Naive B cell (primary cell): ENCODE results near the gene ADCY1. TPM values are rescaled to one million over a fixed set of nuclear protein-coding genes. Genes with fewer than 3 reads are reported as not detected.

ENCODE experiments used
- ATAC-seq, 2 donors: fragments of 150-1000 bp; cut with Tn5 transposase; 2 replicates each; pipeline ENCODE4 v1.10.0; 2021; ENCODE audit warnings: low read depth in 2 of 2, mild to moderate bottlenecking in 2 of 2, moderate library complexity in 2 of 2
- DNase-seq: peaks from one replicate; pipeline ENCODE4 v3.0.0; 2022
- H3K27ac Mint-ChIP-seq, 6 donors: one replicate each; pipeline ENCODE4 v1.8.0; 2020 to 2022; ENCODE audit warnings: mild to moderate bottlenecking in 6 of 6, mixed read lengths in 6 of 6, moderate library complexity in 5 of 6, inconsistent platforms in 2 of 6
- H3K27me3 Mint-ChIP-seq, 3 donors: one replicate each; pipeline ENCODE4 v1.8.0; 2021 to 2022; ENCODE audit warnings: mixed read lengths in 3 of 3, mild to moderate bottlenecking in 1 of 3
- H3K36me3 Mint-ChIP-seq, 2 donors: one replicate each; pipeline ENCODE4 v1.8.0; 2020 to 2022; ENCODE audit warnings: mixed read lengths in 2 of 2, inconsistent platforms in 1 of 2, mild to moderate bottlenecking in 1 of 2
- H3K4me1 Mint-ChIP-seq, 3 donors: one replicate each; pipeline ENCODE4 v1.8.0; 2020 to 2022; ENCODE audit warnings: mixed read lengths in 3 of 3, inconsistent platforms in 1 of 3, mild to moderate bottlenecking in 1 of 3, moderate library complexity in 1 of 3
- H3K4me3 Mint-ChIP-seq, 8 donors: one replicate each; pipeline ENCODE4 v1.8.0; 2020 to 2022; ENCODE audit warnings: mild to moderate bottlenecking in 8 of 8, mixed read lengths in 8 of 8, moderate library complexity in 8 of 8, inconsistent platforms in 2 of 8
- H3K9me3 Mint-ChIP-seq, 7 donors: one replicate each; pipeline ENCODE4 v1.8.0; 2020 to 2022; ENCODE audit warnings: mixed read lengths in 7 of 7, mild to moderate bottlenecking in 5 of 7, inconsistent platforms in 2 of 7, moderate library complexity in 1 of 7
- polyA plus RNA-seq, 6 donors: library from polyadenylated mRNA; unstranded; fragments of 300-500 nt; fragmentation: Illumina TruSeq; gene quantifications; one replicate each; pipeline ENCODE4 v1.2.3, GENCODE V29; 2021; ENCODE audit warnings: low read depth in 6 of 6

ADCY1 gene
- polyA plus RNA-seq, 6 donors from 2014 or later = not detected

- peaks cover 0 to 9% (median 6%) of the 10 kb centered on the region in 7 donors for H3K9me3 Mint-ChIP-seq
- no peaks in the 10 kb centered on the region for H3K36me3 Mint-ChIP-seq
- H3K4me3 Mint-ChIP-seq = no peak overlapping the region
- H3K27ac Mint-ChIP-seq = no peak overlapping the region
- H3K27me3 Mint-ChIP-seq = peaks cover 14 to 18% (median 16%) of the 10 kb centered on the region in 3 donors
- no peaks in the 10 kb centered on the region for H3K4me1 Mint-ChIP-seq
- ATAC-seq (no peak), DNase-seq (no peak)
These were observed 96.1 kb downstream of the ADCY1 start for GRCh38 chr7:45670227-45670626.

- Mint-ChIP-seq H3K9me3 (peaks cover 0 to 12% (median 7%) of the 10 kb centered on the region in 7 donors), H3K4me3 (no peak overlapping the region), H3K27ac (no peak overlapping the region), H3K4me1 (no peaks in the 10 kb centered on the region), H3K27me3 (peaks cover 14 to 21% (median 19%) of the 10 kb centered on the region in 3 donors), H3K36me3 (no peaks in the 10 kb centered on the region)
- DNase-seq (no peak), ATAC-seq (no peak)
These were observed 96.5 kb downstream of the ADCY1 start for GRCh38 chr7:45670717-45671116.

- ATAC-seq = no peak
- DNase-seq = no peak
- peaks cover 20 to 47% (median 46%) of the 10 kb centered on the region in 3 donors for H3K27me3 Mint-ChIP-seq
- peaks cover 0 to 29% (median 7%) of the 10 kb centered on the region in 7 donors for H3K9me3 Mint-ChIP-seq
- H3K36me3 Mint-ChIP-seq = no peaks in the 10 kb centered on the region
- H3K4me3 Mint-ChIP-seq = no peak overlapping the region
- H3K27ac Mint-ChIP-seq = no peak overlapping the region
- H3K4me1 Mint-ChIP-seq = no peaks in the 10 kb centered on the region
These were observed 103.2 kb downstream of the ADCY1 start for GRCh38 chr7:45677311-45677900.

- no peak for DNase-seq
- H3K4me3 Mint-ChIP-seq = peak overlapping the region in 1 of 8 donors; percentile 57
- H3K27me3 Mint-ChIP-seq = peaks cover 14 to 44% (median 41%) of the 10 kb centered on the region in 3 donors
- peaks cover 0 to 23% (median 6%) of the 10 kb centered on the region in 7 donors for H3K9me3 Mint-ChIP-seq
- H3K4me1 Mint-ChIP-seq = no peaks in the 10 kb centered on the region
- H3K36me3 Mint-ChIP-seq = no peaks in the 10 kb centered on the region
- no peak for ATAC-seq
- H3K27ac Mint-ChIP-seq = no peak overlapping the region
These were observed 105.3 kb downstream of the ADCY1 start for GRCh38 chr7:45679516-45679915.

GRCh38 chr7:45680776-45681175 lies 106.6 kb downstream of the ADCY1 start:
- H3K4me1 Mint-ChIP-seq = no peaks in the 10 kb centered on the region
- H3K27me3 Mint-ChIP-seq = peaks cover 14 to 45% (median 38%) of the 10 kb centered on the region in 3 donors
- H3K4me3 Mint-ChIP-seq = no peak overlapping the region
- DNase-seq = no peak
- no peak overlapping the region for H3K27ac Mint-ChIP-seq
- H3K36me3 Mint-ChIP-seq = no peaks in the 10 kb centered on the region
- ATAC-seq = no peak
- peaks cover 0 to 20% (median 4%) of the 10 kb centered on the region in 7 donors for H3K9me3 Mint-ChIP-seq

GRCh38 chr7:45681596-45682357 lies 107.6 kb downstream of the ADCY1 start:
- Mint-ChIP-seq H3K36me3 (no peaks in the 10 kb centered on the region), H3K9me3 (peaks cover 0 to 10% (median 0%) of the 10 kb centered on the region in 7 donors), H3K27me3 (peaks cover 14 to 45% (median 32%) of the 10 kb centered on the region in 3 donors)

GRCh38 chr7:45682358-45682735 lies 108.2 kb downstream of the ADCY1 start:
- Mint-ChIP-seq H3K4me3 (peak overlapping the region in 1 of 8 donors; percentile 56), H3K27me3 (peaks cover 14 to 40% (median 28%) of the 10 kb centered on the region in 3 donors), H3K36me3 (no peaks in the 10 kb centered on the region), H3K9me3 (peaks cover 0 to 4% (median 0%) of the 10 kb centered on the region in 7 donors), H3K27ac (no peak overlapping the region), H3K4me1 (no peaks in the 10 kb centered on the region)
- ATAC-seq (no peak), DNase-seq (no peak)

More at GRCh38 chr7:45681596-45682357, 107.6 kb downstream of the ADCY1 start:
- no peaks in the 10 kb centered on the region for H3K4me1 Mint-ChIP-seq
- DNase-seq = no peak
- H3K27ac Mint-ChIP-seq = no peak overlapping the region
- no peak for ATAC-seq
- peak overlapping the region in 1 of 8 donors; percentile 56 for H3K4me3 Mint-ChIP-seq

- Mint-ChIP-seq H3K36me3 (no peaks in the 10 kb centered on the region), H3K27ac (no peak overlapping the region), H3K27me3 (peaks cover 9 to 34% (median 21%) of the 10 kb centered on the region in 3 donors), H3K9me3 (peaks cover 0 to 3% (median 0%) of the 10 kb centered on the region in 7 donors), H3K4me1 (no peaks in the 10 kb centered on the region), H3K4me3 (no peak overlapping the region)
- DNase-seq = no peak
- no peak for ATAC-seq
These were observed 108.8 kb downstream of the ADCY1 start for GRCh38 chr7:45682836-45683555.

GRCh38 chr7:45683556-45684148 lies 109.5 kb downstream of the ADCY1 start:
- Mint-ChIP-seq H3K9me3 (peaks cover 0 to 2% (median 0%) of the 10 kb centered on the region in 7 donors), H3K4me1 (no peaks in the 10 kb centered on the region), H3K27me3 (peaks cover 5 to 33% (median 17%) of the 10 kb centered on the region in 3 donors), H3K36me3 (no peaks in the 10 kb centered on the region), H3K27ac (peak overlapping the region in 1 of 6 donors; percentile 54), H3K4me3 (no peak overlapping the region)
- DNase-seq = no peak
- ATAC-seq = no peak

- Mint-ChIP-seq H3K4me3 (no peak overlapping the region), H3K9me3 (no peaks in the 10 kb centered on the region), H3K27me3 (peaks cover 3 to 33% (median 15%) of the 10 kb centered on the region in 3 donors), H3K36me3 (no peaks in the 10 kb centered on the region), H3K4me1 (no peaks in the 10 kb centered on the region), H3K27ac (no peak overlapping the region)
- ATAC-seq (no peak), DNase-seq (no peak)
These were observed 110.9 kb downstream of the ADCY1 start for GRCh38 chr7:45684910-45685618.

- Mint-ChIP-seq H3K4me1 (no peaks in the 10 kb centered on the region), H3K27me3 (peaks cover 0 to 29% (median 13%) of the 10 kb centered on the region in 3 donors), H3K4me3 (no peak overlapping the region), H3K27ac (no peak overlapping the region), H3K9me3 (no peaks in the 10 kb centered on the region), H3K36me3 (no peaks in the 10 kb centered on the region)
- DNase-seq (no peak), ATAC-seq (no peak)
These were observed 111.6 kb downstream of the ADCY1 start for GRCh38 chr7:45685619-45686240.

GRCh38 chr7:45686441-45687184 lies 112.4 kb downstream of the ADCY1 start:
- DNase-seq (no peak), ATAC-seq (no peak)
- no peaks in the 10 kb centered on the region for H3K36me3 Mint-ChIP-seq
- H3K9me3 Mint-ChIP-seq = no peaks in the 10 kb centered on the region
- peak overlapping the region in 1 of 6 donors; percentile 37 for H3K27ac Mint-ChIP-seq
- no peak overlapping the region for H3K4me3 Mint-ChIP-seq
- H3K4me1 Mint-ChIP-seq = no peaks in the 10 kb centered on the region
- peaks cover 0 to 23% (median 5%) of the 10 kb centered on the region in 3 donors for H3K27me3 Mint-ChIP-seq
